Glutamatergic neuron (in vitro differentiated cells): ENCODE measurements around the gene CA9. TPM values are rescaled to one million over a fixed set of nuclear protein-coding genes. Genes with fewer than 3 reads are reported as not detected.

Source experiments
- DNase-seq: peaks from one replicate; pipeline ENCODE4 v3.0.0; 2022
- H3K27ac Mint-ChIP-seq: one replicate; pipeline ENCODE4 v1.8.0; 2020; ENCODE audit warnings: mild to moderate bottlenecking, mixed read lengths, inconsistent platforms; ENCODE audit not compliant: unreplicated experiment
- H3K27me3 Mint-ChIP-seq: one replicate; pipeline ENCODE4 v1.8.0; 2020; ENCODE audit warnings: mild to moderate bottlenecking, moderate library complexity, mixed read lengths, inconsistent platforms; ENCODE audit not compliant: unreplicated experiment
- H3K36me3 Mint-ChIP-seq: one replicate; pipeline ENCODE4 v1.8.0; 2020; ENCODE audit warnings: mild to moderate bottlenecking, mixed read lengths, inconsistent platforms; ENCODE audit not compliant: unreplicated experiment
- H3K4me1 Mint-ChIP-seq: one replicate; pipeline ENCODE4 v1.8.0; 2020; ENCODE audit warnings: mild to moderate bottlenecking, low read depth, mixed read lengths, inconsistent platforms; ENCODE audit not compliant: unreplicated experiment
- H3K4me3 Mint-ChIP-seq: one replicate; pipeline ENCODE4 v1.8.0; 2020; ENCODE audit warnings: mild to moderate bottlenecking, mixed read lengths, inconsistent platforms; ENCODE audit not compliant: unreplicated experiment
- H3K9me3 Mint-ChIP-seq: one replicate; pipeline ENCODE4 v1.8.0; 2020; ENCODE audit warnings: mild to moderate bottlenecking, moderate library complexity, mixed read lengths, inconsistent platforms; ENCODE audit not compliant: unreplicated experiment
- total RNA-seq: library from RNA; stranded (reverse); fragmentation: NEBNext Ultra II Directional; extraction: Animal tissue kit (Norgen Biotek cat#: 25700); gene quantifications from one replicate; pipeline ENCODE4 v1.2.1, GENCODE V29; 2021; ENCODE audit not compliant: unreplicated experiment
- TF ChIP-seq, protein P1 (sequence below): fragments of 200-600 bp; sonication (generic); IDR thresholded peaks from one replicate; pipeline ENCODE4 v1.5.0; 2021; ENCODE audit not compliant: partially characterized antibody, unreplicated experiment

CA9 gene
- total RNA-seq, 1 donor from 2014 or later, result not detected

DNA sequence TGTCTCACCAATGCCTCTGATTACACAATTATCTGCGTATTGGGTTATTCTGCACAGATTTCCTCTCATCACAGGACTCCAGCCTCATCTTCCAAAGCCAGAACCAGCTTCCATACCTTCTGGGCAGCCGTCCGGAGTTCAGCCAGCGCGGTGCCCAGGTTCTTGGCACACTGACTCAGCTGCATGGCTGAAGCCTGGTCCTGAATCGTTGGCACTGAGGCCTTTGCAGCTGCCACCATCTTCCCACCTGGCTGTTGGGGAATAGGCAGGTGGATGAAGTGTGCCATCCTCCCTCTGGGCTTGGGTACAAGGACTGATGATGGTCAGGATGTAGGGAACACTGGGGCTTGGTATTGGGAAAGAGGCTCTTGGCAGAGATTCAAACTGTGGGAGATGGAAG lies 40.4 kb downstream of the CA9 start:
- Mint-ChIP-seq H3K27ac (no peak overlapping the region), H3K27me3 (peaks cover 6% of the 10 kb centered on the region), H3K4me3 (no peak overlapping the region), H3K36me3 (no peaks in the 10 kb centered on the region), H3K9me3 (no peaks in the 10 kb centered on the region), H3K4me1 (no peaks in the 10 kb centered on the region)
- DNase-seq, result no peak
- TF ChIP-seq, protein P1, sequence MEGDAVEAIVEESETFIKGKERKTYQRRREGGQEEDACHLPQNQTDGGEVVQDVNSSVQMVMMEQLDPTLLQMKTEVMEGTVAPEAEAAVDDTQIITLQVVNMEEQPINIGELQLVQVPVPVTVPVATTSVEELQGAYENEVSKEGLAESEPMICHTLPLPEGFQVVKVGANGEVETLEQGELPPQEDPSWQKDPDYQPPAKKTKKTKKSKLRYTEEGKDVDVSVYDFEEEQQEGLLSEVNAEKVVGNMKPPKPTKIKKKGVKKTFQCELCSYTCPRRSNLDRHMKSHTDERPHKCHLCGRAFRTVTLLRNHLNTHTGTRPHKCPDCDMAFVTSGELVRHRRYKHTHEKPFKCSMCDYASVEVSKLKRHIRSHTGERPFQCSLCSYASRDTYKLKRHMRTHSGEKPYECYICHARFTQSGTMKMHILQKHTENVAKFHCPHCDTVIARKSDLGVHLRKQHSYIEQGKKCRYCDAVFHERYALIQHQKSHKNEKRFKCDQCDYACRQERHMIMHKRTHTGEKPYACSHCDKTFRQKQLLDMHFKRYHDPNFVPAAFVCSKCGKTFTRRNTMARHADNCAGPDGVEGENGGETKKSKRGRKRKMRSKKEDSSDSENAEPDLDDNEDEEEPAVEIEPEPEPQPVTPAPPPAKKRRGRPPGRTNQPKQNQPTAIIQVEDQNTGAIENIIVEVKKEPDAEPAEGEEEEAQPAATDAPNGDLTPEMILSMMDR, result no peak

DNA sequence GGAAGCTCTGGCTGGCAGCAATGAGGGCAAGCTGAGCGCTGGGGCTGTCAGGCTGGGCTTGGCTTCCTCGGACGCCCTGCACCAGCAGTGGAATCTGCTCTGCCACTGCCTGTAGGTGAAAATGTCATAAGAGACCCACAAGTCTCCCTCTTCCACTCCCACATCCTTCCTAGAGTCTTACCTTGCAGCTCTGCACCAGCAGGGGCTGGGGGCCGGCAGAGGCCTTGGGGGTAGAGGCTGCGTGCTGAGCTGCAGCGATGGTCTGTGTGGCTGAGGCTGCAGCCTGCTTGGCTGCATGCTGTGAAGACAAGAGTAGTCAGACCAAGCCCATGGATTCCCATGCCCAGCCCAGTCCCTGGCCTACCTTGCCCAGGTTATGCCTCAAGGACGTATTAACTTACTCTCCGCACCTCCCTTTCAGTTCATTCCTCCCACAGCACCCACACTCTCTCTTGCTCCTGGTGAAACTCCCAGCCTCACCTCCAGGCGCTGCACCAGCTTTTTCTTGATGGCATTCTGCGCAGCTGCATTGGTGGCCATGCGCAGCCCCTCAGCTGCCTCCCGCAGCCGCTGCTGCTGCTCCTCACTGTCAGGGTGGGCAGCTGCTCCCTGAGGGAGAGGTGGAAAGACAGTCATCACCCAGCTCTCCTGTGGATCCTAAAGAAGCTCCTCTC lies 41.0 kb downstream of the CA9 start:
- Mint-ChIP-seq H3K4me1 (no peaks in the 10 kb centered on the region), H3K36me3 (no peaks in the 10 kb centered on the region), H3K27ac (no peak overlapping the region), H3K9me3 (no peaks in the 10 kb centered on the region), H3K27me3 (peaks cover 4% of the 10 kb centered on the region), H3K4me3 (no peak overlapping the region)
- TF ChIP-seq, protein P1, result no peak
- DNase-seq, result no peak

DNA sequence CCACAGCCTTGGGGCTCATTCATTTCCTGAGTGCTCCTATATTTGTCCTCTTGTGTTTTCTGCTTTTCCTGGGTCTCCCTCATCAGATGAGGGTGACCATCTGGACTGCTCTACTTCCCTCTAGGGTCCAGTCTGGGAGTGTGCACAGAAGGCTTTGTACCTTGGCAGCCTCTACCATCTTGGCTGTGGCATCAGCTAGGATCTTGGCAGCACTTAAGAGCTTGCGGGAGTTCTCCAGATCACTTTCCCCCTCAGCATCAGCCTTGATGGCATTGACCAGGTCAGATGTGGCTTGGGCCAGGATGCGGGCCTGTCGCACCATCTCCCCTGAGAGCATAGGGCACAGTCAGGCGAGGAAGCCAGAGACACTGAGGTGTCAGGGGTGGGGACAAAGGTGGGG lies 42.5 kb downstream of the CA9 start:
- Mint-ChIP-seq H3K4me3 (no peak overlapping the region), H3K4me1 (no peaks in the 10 kb centered on the region), H3K36me3 (no peaks in the 10 kb centered on the region), H3K27ac (peak overlapping the region; percentile 31), H3K9me3 (no peaks in the 10 kb centered on the region), H3K27me3 (peaks cover 4% of the 10 kb centered on the region)
- no peak for DNase-seq
- TF ChIP-seq, protein P1, result no peak

DNA sequence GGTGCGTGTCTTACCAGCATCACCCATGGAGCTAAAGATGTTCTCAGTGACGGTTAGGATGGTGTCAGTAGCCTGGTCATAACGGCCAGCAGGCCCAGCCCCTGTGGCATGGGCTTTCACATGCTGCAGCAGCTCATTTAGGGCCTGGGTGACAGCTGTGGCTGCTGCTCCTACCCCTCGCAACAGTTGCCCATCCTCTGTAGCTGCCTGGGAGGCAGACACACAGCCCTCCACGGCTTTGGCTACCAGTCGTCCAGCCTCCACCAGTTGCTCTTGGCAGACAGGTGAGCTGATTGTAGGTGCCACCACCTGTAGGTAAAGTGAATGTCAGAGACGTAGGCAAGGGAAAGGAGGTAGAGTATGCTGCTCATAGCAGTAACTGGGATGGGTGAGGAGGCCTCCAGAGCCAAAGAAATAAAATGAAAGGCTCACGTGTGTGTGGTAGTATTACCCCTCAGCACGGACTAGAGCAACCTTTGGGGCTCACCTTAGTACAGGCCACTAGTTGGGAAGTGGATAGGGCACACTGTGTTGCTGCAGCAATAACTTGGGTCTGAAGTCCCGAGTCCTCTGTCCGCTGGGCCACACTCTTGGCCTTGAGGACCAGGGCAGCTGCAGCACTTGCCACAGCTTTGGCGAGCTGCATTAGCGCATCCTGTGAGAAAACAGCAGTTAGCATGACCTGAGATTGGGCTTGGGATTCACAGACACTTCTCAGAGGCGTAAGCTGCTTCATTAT lies 43.6 kb downstream of the CA9 start:
- Mint-ChIP-seq H3K27ac (no peak overlapping the region), H3K4me3 (no peak overlapping the region), H3K27me3 (peaks cover 6% of the 10 kb centered on the region), H3K4me1 (no peaks in the 10 kb centered on the region), H3K9me3 (no peaks in the 10 kb centered on the region), H3K36me3 (no peaks in the 10 kb centered on the region)
- TF ChIP-seq, protein P1, result no peak
- DNase-seq, result no peak
